ENCODE measurements around the gene DTWD1.

DTWD1 gene

DNA sequence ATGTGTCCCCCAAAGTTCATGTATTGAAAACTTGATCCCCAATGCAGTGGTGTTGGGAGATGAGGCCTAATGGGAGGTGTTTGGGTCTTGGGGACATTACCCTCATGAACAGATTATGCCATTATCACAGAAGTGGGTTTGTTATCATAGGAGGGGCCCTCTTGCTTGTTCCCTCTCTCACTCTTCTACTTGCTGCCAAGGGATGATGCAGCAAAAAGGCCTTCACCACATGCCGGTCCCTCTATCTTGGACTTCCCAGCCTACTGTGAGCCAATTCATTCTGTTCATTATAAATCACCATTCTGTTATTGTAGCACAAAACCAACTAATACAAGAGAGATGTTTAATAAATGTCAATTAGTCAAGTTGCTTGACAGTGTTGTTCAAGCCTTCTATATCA lies 47.4 kb upstream of the DTWD1 start:
- Histone ChIP-seq H3K9me3 (ENCODE audit: control insufficient read depth, insufficient read depth, low read depth, low read length) (no peaks in the 10 kb centered on the region), H3K4me1 (ENCODE audit: control insufficient read depth, insufficient read depth, low read length) (no peaks in the 10 kb centered on the region), H3K4me3 (ENCODE audit: low read depth, low read length) (no peak overlapping the region), H3K27ac (ENCODE audit: extremely low read depth, low read depth, low read length) (no peak overlapping the region), H3K36me3 (ENCODE audit: control insufficient read depth in 2 of 2, insufficient read depth in 1 of 2, low read length in 2 of 2) (no peaks in the 10 kb centered on the region)
- ChIA-PET CTCF (no interaction called here), POLR2A (no interaction called here)
- no peak for TF ChIP-seq ZFHX2 (tag by site-specific recombination; conservative IDR thresholded peaks at IDR 0.05)
- TF ChIP-seq, protein P1, sequence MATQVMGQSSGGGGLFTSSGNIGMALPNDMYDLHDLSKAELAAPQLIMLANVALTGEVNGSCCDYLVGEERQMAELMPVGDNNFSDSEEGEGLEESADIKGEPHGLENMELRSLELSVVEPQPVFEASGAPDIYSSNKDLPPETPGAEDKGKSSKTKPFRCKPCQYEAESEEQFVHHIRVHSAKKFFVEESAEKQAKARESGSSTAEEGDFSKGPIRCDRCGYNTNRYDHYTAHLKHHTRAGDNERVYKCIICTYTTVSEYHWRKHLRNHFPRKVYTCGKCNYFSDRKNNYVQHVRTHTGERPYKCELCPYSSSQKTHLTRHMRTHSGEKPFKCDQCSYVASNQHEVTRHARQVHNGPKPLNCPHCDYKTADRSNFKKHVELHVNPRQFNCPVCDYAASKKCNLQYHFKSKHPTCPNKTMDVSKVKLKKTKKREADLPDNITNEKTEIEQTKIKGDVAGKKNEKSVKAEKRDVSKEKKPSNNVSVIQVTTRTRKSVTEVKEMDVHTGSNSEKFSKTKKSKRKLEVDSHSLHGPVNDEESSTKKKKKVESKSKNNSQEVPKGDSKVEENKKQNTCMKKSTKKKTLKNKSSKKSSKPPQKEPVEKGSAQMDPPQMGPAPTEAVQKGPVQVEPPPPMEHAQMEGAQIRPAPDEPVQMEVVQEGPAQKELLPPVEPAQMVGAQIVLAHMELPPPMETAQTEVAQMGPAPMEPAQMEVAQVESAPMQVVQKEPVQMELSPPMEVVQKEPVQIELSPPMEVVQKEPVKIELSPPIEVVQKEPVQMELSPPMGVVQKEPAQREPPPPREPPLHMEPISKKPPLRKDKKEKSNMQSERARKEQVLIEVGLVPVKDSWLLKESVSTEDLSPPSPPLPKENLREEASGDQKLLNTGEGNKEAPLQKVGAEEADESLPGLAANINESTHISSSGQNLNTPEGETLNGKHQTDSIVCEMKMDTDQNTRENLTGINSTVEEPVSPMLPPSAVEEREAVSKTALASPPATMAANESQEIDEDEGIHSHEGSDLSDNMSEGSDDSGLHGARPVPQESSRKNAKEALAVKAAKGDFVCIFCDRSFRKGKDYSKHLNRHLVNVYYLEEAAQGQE (tag by site-specific recombination; IDR thresholded peaks at IDR 0.05): no peak
- TF ChIP-seq ZNF202 (tag by site-specific recombination; IDR thresholded peaks at IDR 0.05; ENCODE audit: borderline replicate concordance): no peak
- TF ChIP-seq ZNF777 (tag by site-specific recombination; IDR thresholded peaks at IDR 0.05; ENCODE audit: borderline replicate concordance): no peak
- TF ChIP-seq, protein P2, sequence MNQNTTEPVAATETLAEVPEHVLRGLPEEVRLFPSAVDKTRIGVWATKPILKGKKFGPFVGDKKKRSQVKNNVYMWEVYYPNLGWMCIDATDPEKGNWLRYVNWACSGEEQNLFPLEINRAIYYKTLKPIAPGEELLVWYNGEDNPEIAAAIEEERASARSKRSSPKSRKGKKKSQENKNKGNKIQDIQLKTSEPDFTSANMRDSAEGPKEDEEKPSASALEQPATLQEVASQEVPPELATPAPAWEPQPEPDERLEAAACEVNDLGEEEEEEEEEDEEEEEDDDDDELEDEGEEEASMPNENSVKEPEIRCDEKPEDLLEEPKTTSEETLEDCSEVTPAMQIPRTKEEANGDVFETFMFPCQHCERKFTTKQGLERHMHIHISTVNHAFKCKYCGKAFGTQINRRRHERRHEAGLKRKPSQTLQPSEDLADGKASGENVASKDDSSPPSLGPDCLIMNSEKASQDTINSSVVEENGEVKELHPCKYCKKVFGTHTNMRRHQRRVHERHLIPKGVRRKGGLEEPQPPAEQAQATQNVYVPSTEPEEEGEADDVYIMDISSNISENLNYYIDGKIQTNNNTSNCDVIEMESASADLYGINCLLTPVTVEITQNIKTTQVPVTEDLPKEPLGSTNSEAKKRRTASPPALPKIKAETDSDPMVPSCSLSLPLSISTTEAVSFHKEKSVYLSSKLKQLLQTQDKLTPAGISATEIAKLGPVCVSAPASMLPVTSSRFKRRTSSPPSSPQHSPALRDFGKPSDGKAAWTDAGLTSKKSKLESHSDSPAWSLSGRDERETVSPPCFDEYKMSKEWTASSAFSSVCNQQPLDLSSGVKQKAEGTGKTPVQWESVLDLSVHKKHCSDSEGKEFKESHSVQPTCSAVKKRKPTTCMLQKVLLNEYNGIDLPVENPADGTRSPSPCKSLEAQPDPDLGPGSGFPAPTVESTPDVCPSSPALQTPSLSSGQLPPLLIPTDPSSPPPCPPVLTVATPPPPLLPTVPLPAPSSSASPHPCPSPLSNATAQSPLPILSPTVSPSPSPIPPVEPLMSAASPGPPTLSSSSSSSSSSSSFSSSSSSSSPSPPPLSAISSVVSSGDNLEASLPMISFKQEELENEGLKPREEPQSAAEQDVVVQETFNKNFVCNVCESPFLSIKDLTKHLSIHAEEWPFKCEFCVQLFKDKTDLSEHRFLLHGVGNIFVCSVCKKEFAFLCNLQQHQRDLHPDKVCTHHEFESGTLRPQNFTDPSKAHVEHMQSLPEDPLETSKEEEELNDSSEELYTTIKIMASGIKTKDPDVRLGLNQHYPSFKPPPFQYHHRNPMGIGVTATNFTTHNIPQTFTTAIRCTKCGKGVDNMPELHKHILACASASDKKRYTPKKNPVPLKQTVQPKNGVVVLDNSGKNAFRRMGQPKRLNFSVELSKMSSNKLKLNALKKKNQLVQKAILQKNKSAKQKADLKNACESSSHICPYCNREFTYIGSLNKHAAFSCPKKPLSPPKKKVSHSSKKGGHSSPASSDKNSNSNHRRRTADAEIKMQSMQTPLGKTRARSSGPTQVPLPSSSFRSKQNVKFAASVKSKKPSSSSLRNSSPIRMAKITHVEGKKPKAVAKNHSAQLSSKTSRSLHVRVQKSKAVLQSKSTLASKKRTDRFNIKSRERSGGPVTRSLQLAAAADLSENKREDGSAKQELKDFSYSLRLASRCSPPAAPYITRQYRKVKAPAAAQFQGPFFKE (tag by site-specific recombination; IDR thresholded peaks at IDR 0.05; ENCODE audit: borderline replicate concordance): no peak
- no peak for TF ChIP-seq ZNF623 (tag by site-specific recombination; IDR thresholded peaks at IDR 0.05)
- TF ChIP-seq ZNF2 (tag by site-specific recombination; IDR thresholded peaks at IDR 0.05): no peak
- TF ChIP-seq ZSCAN16 (tag by site-specific recombination; IDR thresholded peaks at IDR 0.05): no peak
- no peak for TF ChIP-seq GLI4 (tag by site-specific recombination; IDR thresholded peaks at IDR 0.05)
- TF ChIP-seq TRIM28 (IDR thresholded peaks at IDR 0.05; ENCODE audit: borderline replicate concordance, low read length): no peak
- TF ChIP-seq ZFP69B (tag by site-specific recombination; IDR thresholded peaks at IDR 0.05): no peak
- TF ChIP-seq ZNF341 (tag by site-specific recombination; IDR thresholded peaks at IDR 0.05; ENCODE audit: low read depth): no peak
- TF ChIP-seq ZNF621 (tag by site-specific recombination; IDR thresholded peaks at IDR 0.05): no peak

DNA sequence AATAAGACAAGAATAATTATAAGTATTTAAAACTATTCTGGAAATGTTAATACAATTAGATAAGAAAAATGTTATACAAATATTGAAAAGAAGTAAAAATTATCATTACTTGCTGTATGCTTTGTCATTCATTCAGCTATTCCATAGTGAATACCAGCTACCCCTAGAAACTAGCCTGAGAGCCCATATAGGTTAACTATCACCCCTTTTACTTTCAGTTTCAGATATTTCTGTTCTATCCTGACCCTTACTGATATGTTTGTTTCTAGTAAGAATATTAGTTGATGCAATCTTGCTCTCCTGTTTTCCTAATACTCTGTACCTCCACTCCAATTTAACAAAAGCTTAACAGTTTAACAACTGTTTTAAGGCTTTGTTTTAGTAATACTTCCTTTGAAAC lies 31.8 kb upstream of the DTWD1 start:
- ChIA-PET POLR2A (no interaction called here), CTCF (no interaction called here)
- Histone ChIP-seq H3K36me3 (ENCODE audit: control insufficient read depth in 2 of 2, insufficient read depth in 1 of 2, low read length in 2 of 2) (no peaks in the 10 kb centered on the region), H3K4me1 (ENCODE audit: control insufficient read depth, insufficient read depth, low read length) (no peaks in the 10 kb centered on the region), H3K9me3 (ENCODE audit: control insufficient read depth, insufficient read depth, low read depth, low read length) (no peaks in the 10 kb centered on the region), H3K27ac (ENCODE audit: extremely low read depth, low read depth, low read length) (no peak overlapping the region), H3K4me3 (ENCODE audit: low read depth, low read length) (no peak overlapping the region)
- no peak for TF ChIP-seq ZNF558 (tag by site-specific recombination; IDR thresholded peaks at IDR 0.05)
- no peak for TF ChIP-seq ZNF19 (tag by site-specific recombination; IDR thresholded peaks at IDR 0.05; ENCODE audit: low read depth)
- no peak for TF ChIP-seq BCL11A (tag by site-specific recombination; IDR thresholded peaks at IDR 0.05; ENCODE audit: low read depth)
- no peak for TF ChIP-seq ZNF354C (tag by site-specific recombination; IDR thresholded peaks at IDR 0.05; ENCODE audit: borderline replicate concordance, low read depth)
- TF ChIP-seq ZNF184 (tag by site-specific recombination; IDR thresholded peaks at IDR 0.05): no peak
- TF ChIP-seq ZFP41 (tag by site-specific recombination; IDR thresholded peaks at IDR 0.05; ENCODE audit: borderline replicate concordance): no peak
- TF ChIP-seq, protein P3, sequence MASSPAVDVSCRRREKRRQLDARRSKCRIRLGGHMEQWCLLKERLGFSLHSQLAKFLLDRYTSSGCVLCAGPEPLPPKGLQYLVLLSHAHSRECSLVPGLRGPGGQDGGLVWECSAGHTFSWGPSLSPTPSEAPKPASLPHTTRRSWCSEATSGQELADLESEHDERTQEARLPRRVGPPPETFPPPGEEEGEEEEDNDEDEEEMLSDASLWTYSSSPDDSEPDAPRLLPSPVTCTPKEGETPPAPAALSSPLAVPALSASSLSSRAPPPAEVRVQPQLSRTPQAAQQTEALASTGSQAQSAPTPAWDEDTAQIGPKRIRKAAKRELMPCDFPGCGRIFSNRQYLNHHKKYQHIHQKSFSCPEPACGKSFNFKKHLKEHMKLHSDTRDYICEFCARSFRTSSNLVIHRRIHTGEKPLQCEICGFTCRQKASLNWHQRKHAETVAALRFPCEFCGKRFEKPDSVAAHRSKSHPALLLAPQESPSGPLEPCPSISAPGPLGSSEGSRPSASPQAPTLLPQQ (tag by site-specific recombination; IDR thresholded peaks at IDR 0.05): no peak

Data from HEK293 (cell line).